Lung (tissue), 12 donors: ENCODE data around the gene CMIP. TPM values are rescaled to one million over a fixed set of nuclear protein-coding genes. Genes with fewer than 3 reads are reported as not detected.

Experiments
- ATAC-seq: fragments of 200-7000 bp; cut with Tn5 transposase; one replicate; pipeline ENCODE4 v1.9.1; 2020; ENCODE audit warnings: moderate number of reproducible peaks; ENCODE audit not compliant: insufficient read depth, low FRiP score
- DNase-seq, 3 donors: peaks; one replicate each; pipeline ENCODE4 v3.0.0-alpha.2; 2013 to 2017
- H3K27ac ChIP-seq, 2 donors: one replicate each; pipeline ENCODE4 v1.5.1; 2013; ENCODE audit warnings: mild to moderate bottlenecking in 2 of 2, moderate library complexity in 2 of 2, control low read depth in 1 of 2, inconsistent platforms in 1 of 2, low read depth in 1 of 2, low read length in 1 of 2
- H3K27me3 ChIP-seq, 3 donors: one replicate each; pipeline ENCODE4 v1.5.1; 2013; ENCODE audit warnings: low read length in 2 of 3; ENCODE audit not compliant: control insufficient read depth in 3 of 3, insufficient read depth in 3 of 3
- H3K36me3 ChIP-seq, 4 donors: one replicate each; pipeline ENCODE4 v1.5.1; 2013; ENCODE audit warnings: low read length in 4 of 4, mild to moderate bottlenecking in 1 of 4, moderate library complexity in 1 of 4; ENCODE audit not compliant: control insufficient read depth in 4 of 4, insufficient read depth in 4 of 4
- H3K4me1 ChIP-seq, 5 donors: one replicate each; pipeline ENCODE4 v1.5.1; 2013; ENCODE audit warnings: low read length in 5 of 5, mild to moderate bottlenecking in 2 of 5, moderate library complexity in 1 of 5; ENCODE audit not compliant: control insufficient read depth in 5 of 5, insufficient read depth in 5 of 5
- H3K4me3 ChIP-seq: one replicate; pipeline ENCODE4 v1.5.1; 2013; ENCODE audit warnings: mild to moderate bottlenecking, control low read depth, moderate library complexity
- H3K9ac ChIP-seq, 2 donors: one replicate each; pipeline ENCODE4 v1.5.1; 2013; ENCODE audit warnings: low read length in 2 of 2, control low read depth in 1 of 2; ENCODE audit not compliant: insufficient read depth in 1 of 2
- H3K9me3 ChIP-seq, 4 donors: one replicate each; pipeline ENCODE4 v1.5.1; 2013; ENCODE audit warnings: low read length in 3 of 4, mild to moderate bottlenecking in 1 of 4, moderate library complexity in 1 of 4; ENCODE audit not compliant: control insufficient read depth in 4 of 4, insufficient read depth in 3 of 4
- CTCF ChIP-seq: IDR thresholded peaks from 2 replicates; pipeline ENCODE4 v1.5.1; 2012; ENCODE audit warnings: mild to moderate bottlenecking; ENCODE audit errors: control extremely low read depth, extremely low read depth
- WGBS, 2 donors: extraction: QIAGEN DNeasy Blood & Tissue Kit; methylation state at CpG; one replicate each; pipeline ENCODE4 v1.1.7; 2013; 5-methylcytosine and 5-hydroxymethylcytosine counted together
- polyA plus RNA-seq, 2 donors: library from polyadenylated mRNA; stranded (reverse); fragments of 200-250 nt; gene quantifications; one replicate each; pipeline ENCODE4 v1.2.1, GENCODE V29; 2013
- total RNA-seq, 2 donors: library from RNA; depleted of rRNA in 1 of 2; stranded (reverse); fragments of >200 nt in 1 of 2; gene quantifications; one replicate each; pipeline ENCODE4 v1.2.1, GENCODE V29; 2014 to 2021
- donor health status: control.
- donor health status: control.
- donor health status: Bipolar disorder and iron deficiency.
- donor health status: healthy.
- donor health status: DM: yes; HTN: yes; CAD: no.

The CMIP gene
- total and polyA plus RNA-seq, 4 donors, result 11.8 to 80.5 (median 48.6) TPM

DNA sequence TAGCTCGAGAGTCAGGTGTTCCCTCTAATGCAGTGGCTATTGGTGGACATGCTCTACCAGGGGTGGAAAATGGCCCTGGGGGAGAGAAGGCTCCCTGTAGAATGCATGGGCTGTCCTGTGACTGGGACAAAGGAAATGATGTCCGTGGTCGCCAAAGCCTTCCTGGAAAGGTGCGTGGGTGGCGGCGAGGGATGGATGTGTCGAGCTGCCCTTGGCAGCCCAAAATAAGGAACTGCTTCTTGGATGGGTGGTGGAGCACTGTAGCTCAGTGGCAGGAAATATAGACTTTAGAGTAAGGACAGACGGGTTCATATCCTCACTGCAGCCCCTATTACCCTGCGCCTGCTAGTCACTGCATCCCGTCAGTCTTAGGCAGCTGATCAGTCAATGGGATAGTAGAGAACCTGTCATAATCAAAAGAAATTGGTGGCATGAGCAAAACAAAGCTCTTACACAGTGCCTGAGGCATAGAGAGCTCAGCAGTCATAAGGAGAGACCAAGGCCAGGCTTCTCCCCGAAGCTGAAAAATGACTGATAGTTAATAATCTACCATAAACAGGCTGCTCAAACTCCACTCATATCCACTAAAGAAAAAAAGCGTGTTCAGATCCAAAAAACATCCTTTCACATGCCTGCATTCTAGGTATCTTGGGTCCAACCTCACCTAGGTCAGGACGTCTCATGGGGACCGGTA lies 211.0 kb downstream of the CMIP start:
- Histone ChIP-seq H3K4me1 (peaks cover 0 to 27% (median 16%) of the 10 kb centered on the region in 5 donors), H3K36me3 (peaks cover 0 to 31% (median 9%) of the 10 kb centered on the region in 4 donors), H3K9ac (no peak overlapping the region), H3K27ac (no peak overlapping the region), H3K9me3 (no peaks in the 10 kb centered on the region), H3K27me3 (no peaks in the 10 kb centered on the region), H3K4me3 (no peak overlapping the region)
- ATAC-seq (no peak), DNase-seq (no peak)
- TF ChIP-seq CTCF, result no peak
- WGBS, 2 donors, result 71 to 78% methylated on average over 14 of the region's 14 CpGs

- DNase-seq (peak in 1 of 3 donors; percentile 42), ATAC-seq (no peak)
- no peak for TF ChIP-seq CTCF
- no peak overlapping the region for H3K4me3 ChIP-seq
- H3K27me3 ChIP-seq, result no peaks in the 10 kb centered on the region
- no peaks in the 10 kb centered on the region for H3K9me3 ChIP-seq
- H3K9ac ChIP-seq, result no peak overlapping the region
- peaks cover 2 to 44% (median 16%) of the 10 kb centered on the region in 4 donors for H3K36me3 ChIP-seq
- H3K27ac ChIP-seq, result no peak overlapping the region
- H3K4me1 ChIP-seq, result peaks cover 0 to 12% (median 6%) of the 10 kb centered on the region in 5 donors
- WGBS, 2 donors, result 78 to 91% methylated on average over 8 of the region's 8 CpGs
Observed at GRCh38 chr16:81657224-81657623, 212.6 kb downstream of the CMIP start.

- H3K27ac ChIP-seq, result no peak overlapping the region
- peaks cover 2 to 44% (median 18%) of the 10 kb centered on the region in 4 donors for H3K36me3 ChIP-seq
- no peak for TF ChIP-seq CTCF
- no peak overlapping the region for H3K4me3 ChIP-seq
- DNase-seq (no peak), ATAC-seq (no peak)
- H3K9ac ChIP-seq, result no peak overlapping the region
- H3K9me3 ChIP-seq, result no peaks in the 10 kb centered on the region
- H3K27me3 ChIP-seq, result no peaks in the 10 kb centered on the region
- 85 to 94% methylated on average over 13 of the region's 13 CpGs for WGBS, 2 donors
- H3K4me1 ChIP-seq, result peaks cover 0 to 6% (median 3%) of the 10 kb centered on the region in 5 donors
Observed at GRCh38 chr16:81657781-81658180, 213.2 kb downstream of the CMIP start.
